Loucy (cell line): Measurements from ENCODE around the gene IQCN.

Experiments used
- H2AFZ ChIP-seq: fragments of 200-600 bp; sonication (generic); 2 replicates; pipeline ENCODE4 v1.6.0; 2016; ENCODE audit warnings: antibody characterized with exemption, mild to moderate bottlenecking, low read length, moderate library complexity
- H3F3A ChIP-seq: fragments of 200-600 bp; 2 replicates; pipeline ENCODE4 v1.6.0; 2016; ENCODE audit warnings: antibody characterized with exemption, low read depth, mild to moderate bottlenecking
- H3K27me3 ChIP-seq: fragments of 200-600 bp; sonication (generic); 2 replicates; pipeline ENCODE4 v1.6.1; 2014; ENCODE audit warnings: low read length, mild to moderate bottlenecking; ENCODE audit not compliant: insufficient read depth, poor library complexity, severe bottlenecking
- H3K36me3 ChIP-seq: fragments of 200-600 bp; sonication (generic); 2 replicates; pipeline ENCODE4 v1.6.1; 2016; ENCODE audit warnings: low read length; ENCODE audit not compliant: insufficient read depth
- H3K4me1 ChIP-seq: fragments of 200-600 bp; sonication (generic); 2 replicates; pipeline ENCODE4 v1.5.1; 2014; ENCODE audit warnings: low read length, mild to moderate bottlenecking; ENCODE audit not compliant: insufficient read depth, poor library complexity, severe bottlenecking
- H3K4me2 ChIP-seq: fragments of 200-600 bp; sonication (generic); 2 replicates; pipeline ENCODE4 v1.6.0; 2014; ENCODE audit warnings: antibody characterized with exemption, low read length, low read depth, mild to moderate bottlenecking; ENCODE audit not compliant: poor library complexity, severe bottlenecking
- H3K4me3 ChIP-seq: fragments of 200-600 bp; sonication (generic); 2 replicates; pipeline ENCODE4 v1.5.1; 2014; ENCODE audit warnings: low read length, mild to moderate bottlenecking, mixed read lengths; ENCODE audit not compliant: poor library complexity, severe bottlenecking
- H3K79me2 ChIP-seq: fragments of 200-600 bp; sonication (generic); 2 replicates; pipeline ENCODE4 v1.6.1; 2014; ENCODE audit warnings: low read length; ENCODE audit not compliant: insufficient read depth
- H3K9ac ChIP-seq: fragments of 200-600 bp; sonication (generic); 2 replicates; pipeline ENCODE4 v1.6.0; 2014; ENCODE audit warnings: mild to moderate bottlenecking, low read depth, low read length, moderate library complexity; ENCODE audit not compliant: poor library complexity, severe bottlenecking
- H3K9me2 ChIP-seq: fragments of 200-600 bp; sonication (generic); replicated peaks from 2 replicates; pipeline ENCODE4 v1.6.1; 2016; ENCODE audit warnings: low read depth, low read length, mixed read lengths
- H3K9me3 ChIP-seq: fragments of 200-600 bp; sonication (generic); 2 replicates; pipeline ENCODE4 v1.6.1; 2014; ENCODE audit warnings: mild to moderate bottlenecking, antibody characterized with exemption, low read length, low read depth; ENCODE audit not compliant: insufficient read depth
- H4K20me1 ChIP-seq: fragments of 200-600 bp; sonication (generic); 2 replicates; pipeline ENCODE4 v1.6.0; 2014; ENCODE audit warnings: antibody characterized with exemption, low read length, mild to moderate bottlenecking; ENCODE audit not compliant: insufficient read depth, poor library complexity, severe bottlenecking
- CTCF ChIP-seq: fragments of 200-600 bp; sonication (generic); conservative IDR thresholded peaks from 2 replicates; pipeline ENCODE4 v1.5.1; 2014; ENCODE audit warnings: mild to moderate bottlenecking, antibody characterized with exemption, low read length
- EZH2phosphoT487 ChIP-seq: fragments of 200-600 bp; IDR thresholded peaks from 2 replicates; pipeline ENCODE4 v1.6.1; 2018; ENCODE audit warnings: antibody characterized with exemption, mild to moderate bottlenecking, moderate library complexity, borderline replicate concordance

The IQCN gene

GRCh38 chr19:18230941-18231734 lies 43.1 kb downstream of the IQCN start:
- TF ChIP-seq EZH2phosphoT487 (no peak), CTCF (no peak)
- H3K27me3 ChIP-seq = no peaks in the 10 kb centered on the region
- no peak overlapping the region for H3K9ac ChIP-seq

DNA sequence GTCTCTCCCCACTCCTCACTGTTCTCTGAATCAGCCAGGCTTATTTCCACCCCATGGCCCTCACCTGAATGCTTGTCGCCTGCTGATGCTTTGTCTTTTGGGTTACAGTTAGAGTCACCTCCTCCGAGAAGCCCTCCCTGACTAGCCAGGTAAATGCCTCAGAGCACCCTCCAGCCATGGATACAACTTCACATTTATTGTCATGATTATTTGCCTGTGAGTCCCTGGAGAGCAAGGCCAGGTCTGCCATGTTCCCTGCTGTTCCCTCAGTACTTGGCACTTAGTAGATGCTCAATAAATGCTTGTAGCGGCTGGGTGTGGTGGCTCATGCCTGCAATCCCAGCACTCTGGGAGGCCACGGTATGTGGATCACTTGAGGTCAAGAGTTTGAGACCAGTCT lies 44.3 kb downstream of the IQCN start:
- no peak overlapping the region for H3K4me2 ChIP-seq
- H3K79me2 ChIP-seq = no peaks in the 10 kb centered on the region
- H3K27me3 ChIP-seq = no peaks in the 10 kb centered on the region
- H3K4me3 ChIP-seq = no peak overlapping the region
- H3K9ac ChIP-seq = no peak overlapping the region
- no peak for TF ChIP-seq EZH2phosphoT487
- TF ChIP-seq CTCF = no peak
- peaks cover 7% of the 10 kb centered on the region for H3K4me1 ChIP-seq
- H4K20me1 ChIP-seq = peaks cover 2% of the 10 kb centered on the region
- H3K36me3 ChIP-seq = no peaks in the 10 kb centered on the region
- H3K9me3 ChIP-seq = no peaks in the 10 kb centered on the region
- no peaks in the 10 kb centered on the region for H3K9me2 ChIP-seq
- no peak overlapping the region for H2AFZ ChIP-seq
- no peaks in the 10 kb centered on the region for H3F3A ChIP-seq

More at GRCh38 chr19:18230941-18231734, 43.1 kb downstream of the IQCN start:
- Histone ChIP-seq H3F3A (no peaks in the 10 kb centered on the region), H3K79me2 (no peaks in the 10 kb centered on the region), H3K9me3 (no peaks in the 10 kb centered on the region), H4K20me1 (peaks cover 2% of the 10 kb centered on the region), H3K9me2 (no peaks in the 10 kb centered on the region), H3K4me3 (no peak overlapping the region), H3K4me1 (peaks cover 7% of the 10 kb centered on the region), H2AFZ (no peak overlapping the region), H3K4me2 (no peak overlapping the region), H3K36me3 (no peaks in the 10 kb centered on the region)

DNA sequence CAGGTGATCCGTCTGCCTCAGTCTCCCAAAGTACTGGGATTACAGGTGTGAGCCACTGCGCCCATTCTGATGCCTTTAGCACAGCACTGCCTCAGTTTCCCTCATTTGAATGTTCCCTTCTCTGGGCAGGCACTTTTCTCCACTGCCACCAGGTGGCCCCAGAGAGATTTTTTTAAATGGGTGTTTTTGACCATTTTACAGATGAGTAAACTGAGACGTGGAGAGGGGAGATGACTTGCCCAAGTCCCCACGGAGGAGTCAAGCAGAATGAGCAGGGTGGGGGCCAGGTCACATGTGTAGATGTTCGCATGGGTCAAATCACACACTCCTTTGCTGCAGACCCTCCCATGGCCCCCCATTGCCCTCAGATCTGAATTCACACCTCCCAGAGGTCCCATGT lies 44.8 kb downstream of the IQCN start:
- Histone ChIP-seq H3K9ac (no peak overlapping the region), H3K4me1 (peaks cover 7% of the 10 kb centered on the region), H3K9me3 (no peaks in the 10 kb centered on the region), H2AFZ (no peak overlapping the region), H3K4me3 (no peak overlapping the region), H3K9me2 (no peaks in the 10 kb centered on the region), H3K4me2 (no peak overlapping the region), H3K36me3 (no peaks in the 10 kb centered on the region), H4K20me1 (peaks cover 2% of the 10 kb centered on the region), H3K27me3 (no peaks in the 10 kb centered on the region), H3F3A (no peaks in the 10 kb centered on the region), H3K79me2 (no peaks in the 10 kb centered on the region)
- TF ChIP-seq CTCF = peak; percentile 59
- TF ChIP-seq EZH2phosphoT487 = no peak
